T1000 (cell line): ENCODE measurements around the gene RAP1GAP2.

Source experiments
- DNase-seq: peaks from one replicate; lab custom pipeline; 2025; ENCODE audit warnings: mixed read lengths; lab: John Stamatoyannopoulos, UW

Gene RAP1GAP2

DNA sequence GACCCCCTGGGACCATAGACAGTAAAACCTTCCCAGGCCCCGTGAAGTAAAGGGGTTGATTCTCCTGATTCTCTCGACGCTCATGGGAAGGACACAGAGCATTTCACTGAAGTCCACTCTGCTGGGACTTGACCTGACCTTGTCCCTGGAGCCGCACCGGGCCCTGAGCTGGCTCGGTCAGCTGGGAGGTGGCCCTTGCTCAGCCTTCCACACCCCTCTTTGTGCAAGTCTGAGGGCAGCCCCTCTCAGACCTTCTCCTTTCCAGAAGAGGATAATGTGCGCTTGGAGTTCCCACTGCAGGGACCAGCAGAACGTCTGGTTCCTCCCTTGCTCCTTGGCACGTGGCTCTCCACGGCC is 115.5 kb downstream of the RAP1GAP2 start:
- DNase-seq, result no peak

DNA sequence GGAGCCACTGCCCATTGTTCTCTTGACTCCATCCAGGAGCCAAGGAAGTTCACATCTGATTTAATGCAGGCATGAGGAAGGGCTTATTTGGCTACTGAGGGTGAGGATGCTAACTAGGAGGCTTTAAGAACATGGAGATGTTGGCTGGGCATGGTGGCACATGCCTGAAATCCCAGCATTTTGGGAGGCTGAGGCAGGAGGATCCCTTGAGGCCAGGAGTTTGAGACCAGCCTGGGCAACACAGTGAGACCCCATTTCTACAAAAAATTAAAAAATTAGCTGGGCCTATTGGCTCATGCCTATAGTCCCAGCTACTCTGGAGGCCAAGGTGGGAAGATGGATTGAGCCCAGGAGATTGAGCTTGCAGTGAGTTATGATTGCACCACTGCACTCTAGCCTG is 116.5 kb downstream of the RAP1GAP2 start:
- no peak for DNase-seq

DNA sequence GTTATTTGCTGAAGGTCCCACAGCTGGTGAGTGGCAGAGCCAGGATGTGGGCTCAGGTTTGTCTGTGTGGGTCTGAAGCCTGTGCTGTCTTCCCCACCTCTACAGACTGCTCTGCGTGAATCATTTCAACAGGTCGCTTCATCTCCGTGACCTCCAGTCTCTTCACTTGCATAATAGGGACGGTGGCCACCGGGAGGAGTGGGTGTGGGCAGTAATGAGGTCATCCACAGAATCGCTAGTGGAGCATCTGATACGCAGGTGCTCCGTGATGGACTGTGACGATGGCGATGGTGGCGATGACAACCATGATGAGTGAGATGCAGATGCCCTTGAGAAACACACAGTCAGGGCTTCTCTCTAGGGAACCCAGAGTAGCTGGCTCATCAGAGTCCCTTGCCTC is 120.2 kb downstream of the RAP1GAP2 start:
- DNase-seq, result no peak

DNA sequence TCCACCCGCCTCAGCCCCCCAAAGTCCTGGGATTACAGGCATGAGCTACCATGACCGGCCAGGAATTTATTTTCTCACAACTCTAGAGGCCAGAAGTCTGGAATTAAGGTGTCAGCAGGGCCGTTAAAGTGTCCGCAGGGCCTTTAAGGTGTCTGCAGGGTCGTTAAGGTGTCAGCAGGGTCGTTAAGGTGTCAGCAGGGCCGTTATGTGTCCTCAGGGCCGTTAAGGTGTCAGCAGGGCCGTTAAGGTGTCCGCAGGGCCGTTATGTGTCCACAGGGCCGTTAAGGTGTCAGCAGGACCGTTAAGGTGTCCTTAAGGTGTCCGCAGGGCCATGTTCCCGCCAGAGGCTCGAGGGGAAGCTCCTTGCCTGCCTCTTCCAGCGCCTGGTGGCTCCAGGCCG is 125.2 kb downstream of the RAP1GAP2 start:
- DNase-seq, result no peak

DNA sequence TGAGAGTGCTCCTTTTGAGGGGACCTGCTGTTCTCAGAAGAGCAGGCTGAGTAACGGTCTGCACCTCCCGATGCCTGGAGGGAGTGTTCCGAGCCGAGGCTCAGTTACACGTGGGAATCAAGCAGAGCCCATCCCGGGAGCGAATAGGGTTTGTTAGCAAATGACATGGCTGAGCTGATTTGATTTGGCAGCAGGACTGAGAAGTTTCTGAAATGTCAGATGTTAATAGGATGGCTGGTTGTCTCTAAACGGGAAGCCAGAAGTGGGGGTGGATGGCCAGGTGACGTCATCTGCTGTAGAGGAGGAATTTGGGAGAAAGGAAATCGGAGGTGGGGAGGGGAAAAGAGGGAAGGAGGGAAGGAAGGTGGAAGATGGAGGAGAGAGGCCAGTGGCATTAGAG is 128.0 kb downstream of the RAP1GAP2 start:
- DNase-seq, result peak; percentile 22

DNA sequence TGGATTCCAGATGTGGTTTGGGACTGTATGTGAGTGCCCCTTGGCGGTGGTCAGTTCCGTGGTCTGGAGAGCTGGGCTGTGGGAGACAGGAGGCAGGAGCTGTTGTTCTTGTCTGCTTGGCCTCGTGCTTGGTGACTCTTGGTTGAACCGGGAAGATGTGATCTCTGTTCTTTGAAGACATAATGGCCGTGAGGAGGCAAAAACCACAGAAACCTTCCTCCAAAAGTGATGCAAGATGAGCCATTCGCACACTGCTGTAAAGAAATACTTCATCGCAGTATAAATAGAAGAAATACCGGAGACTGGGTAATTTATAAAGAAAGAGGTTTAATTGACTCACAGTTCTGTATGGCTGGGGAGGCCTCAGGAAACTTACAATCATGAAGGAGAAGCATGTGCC is 128.8 kb downstream of the RAP1GAP2 start:
- DNase-seq, result no peak

DNA sequence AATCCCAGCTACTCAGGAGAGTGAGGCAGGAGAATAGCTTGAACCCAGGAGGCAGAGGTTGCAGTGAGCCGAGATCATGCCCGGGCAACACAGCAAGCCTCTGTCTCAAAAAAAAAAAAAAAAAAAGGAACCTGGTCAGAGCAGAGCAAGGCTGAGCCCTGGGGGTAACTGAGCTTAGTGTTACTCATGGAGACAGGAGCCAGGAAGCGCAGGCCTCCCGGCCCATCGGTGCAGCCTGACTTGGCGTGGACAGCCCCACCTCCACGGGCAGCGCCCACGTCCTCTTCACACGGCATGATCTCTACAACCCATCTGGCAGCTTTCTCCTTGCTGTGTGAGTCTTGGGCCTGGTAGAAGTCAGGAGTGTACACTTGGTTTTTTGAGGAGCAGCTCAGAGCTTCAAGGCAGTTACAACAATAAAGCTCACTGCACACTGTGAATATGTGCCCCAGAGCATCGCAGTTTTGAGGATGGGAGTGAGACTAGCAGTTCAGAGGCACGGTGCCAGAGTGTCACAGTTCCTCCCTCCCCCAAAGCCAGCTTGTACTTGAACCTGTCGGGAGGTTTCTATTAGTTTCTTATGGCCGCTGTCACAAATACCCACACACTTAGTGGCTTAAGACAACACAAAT is 129.9 kb downstream of the RAP1GAP2 start:
- DNase-seq, result peak; percentile 56

DNA sequence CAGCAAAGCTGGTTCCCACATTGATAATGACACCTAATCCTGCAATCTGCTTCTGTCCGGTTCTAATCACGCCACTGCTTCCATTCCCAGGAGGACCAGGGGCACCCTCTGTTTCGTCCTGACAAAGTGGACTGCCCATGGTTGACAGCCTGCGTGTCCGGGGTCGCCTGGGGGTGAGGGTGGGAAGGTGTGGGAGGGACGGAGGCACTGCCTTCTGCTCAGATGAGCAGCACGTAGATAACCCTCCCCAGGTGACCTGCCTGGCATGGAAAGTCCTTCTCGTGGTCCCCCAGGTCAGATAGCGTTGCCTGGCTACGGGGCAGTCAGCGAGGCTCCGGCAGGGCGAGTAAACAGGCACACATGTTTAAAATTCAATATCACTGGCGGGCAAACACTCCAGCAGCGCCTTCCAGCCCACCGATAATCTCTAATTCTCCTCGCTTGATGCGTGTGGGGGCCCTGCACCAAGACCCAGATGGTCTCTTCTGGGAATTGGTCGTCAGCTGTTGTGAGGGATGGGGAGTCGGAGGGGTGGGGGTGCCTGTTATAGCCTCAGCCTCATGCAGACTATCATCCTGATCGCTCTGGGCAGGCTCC is 132.2 kb downstream of the RAP1GAP2 start:
- no peak for DNase-seq

DNA sequence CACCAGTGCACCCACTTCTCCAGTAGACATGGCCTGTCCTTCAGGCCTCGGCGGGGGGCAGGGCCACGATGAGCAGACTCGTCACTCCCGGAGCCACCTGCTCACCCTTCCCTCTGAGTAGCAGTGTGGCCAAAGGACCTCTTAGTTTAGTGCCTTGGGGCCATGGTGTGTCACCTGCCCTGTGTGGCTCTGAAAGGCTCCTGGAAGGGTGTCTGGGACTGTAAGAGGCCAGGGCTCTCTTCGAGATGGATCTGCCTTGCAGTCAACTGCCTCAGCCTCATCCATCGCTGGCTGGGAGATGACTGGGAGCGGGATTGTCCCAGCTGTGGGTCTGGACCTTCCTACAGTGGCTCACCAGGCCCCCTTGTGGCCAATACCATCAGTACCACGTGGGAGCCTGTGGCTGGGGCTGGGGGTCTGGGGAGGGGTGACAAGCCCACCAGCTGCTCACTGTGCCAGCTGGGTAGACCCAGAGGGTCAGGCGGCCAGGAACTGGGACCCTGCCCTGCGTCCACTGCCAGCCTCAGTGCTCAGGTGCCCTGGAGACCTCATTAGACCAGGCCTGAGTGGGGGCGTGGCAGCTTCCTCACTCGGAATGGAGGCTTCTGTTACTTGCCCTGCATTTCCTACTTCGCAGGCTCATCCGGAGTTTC is 133.8 kb downstream of the RAP1GAP2 start:
- DNase-seq, result no peak

DNA sequence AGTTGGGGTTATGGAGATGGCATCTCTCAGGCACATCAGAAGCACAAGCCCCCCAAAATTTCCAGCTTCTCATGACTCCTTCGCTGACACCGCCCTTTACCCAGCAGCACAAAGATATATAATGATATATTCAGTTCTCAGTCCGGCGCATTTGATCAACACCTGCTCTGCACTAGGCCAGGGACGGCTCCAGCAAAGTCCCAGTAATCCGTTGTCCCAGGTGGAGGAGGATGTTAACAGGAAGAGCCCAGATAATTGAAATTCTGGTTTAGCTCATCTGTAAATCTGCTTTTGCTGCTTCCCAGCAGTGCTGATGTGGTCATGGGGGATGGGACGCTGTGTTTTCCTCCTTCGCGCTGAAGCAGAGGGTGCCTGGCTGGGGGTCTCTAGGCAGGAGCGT is 135.6 kb downstream of the RAP1GAP2 start:
- DNase-seq, result no peak

DNA sequence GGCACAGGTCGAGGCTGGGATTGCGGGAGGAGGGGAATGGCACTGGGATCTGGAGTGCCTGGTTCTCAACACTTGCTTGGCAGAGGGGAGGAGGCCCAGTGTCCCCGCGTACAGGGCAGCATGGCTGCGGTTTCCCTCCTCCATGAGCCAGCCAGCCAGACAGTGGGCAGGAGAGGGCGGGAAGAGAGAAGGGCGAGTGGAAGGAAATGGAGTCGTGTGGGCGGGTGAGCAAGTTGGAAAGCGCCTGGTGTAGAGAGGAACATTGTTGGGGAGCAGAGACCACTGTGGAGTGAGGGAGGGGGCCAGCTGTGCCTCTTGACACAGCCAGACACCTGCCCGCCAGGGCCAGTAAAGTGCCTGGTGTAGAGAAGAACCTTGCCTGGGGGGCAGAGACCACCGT is 136.7 kb downstream of the RAP1GAP2 start:
- DNase-seq, result no peak

DNA sequence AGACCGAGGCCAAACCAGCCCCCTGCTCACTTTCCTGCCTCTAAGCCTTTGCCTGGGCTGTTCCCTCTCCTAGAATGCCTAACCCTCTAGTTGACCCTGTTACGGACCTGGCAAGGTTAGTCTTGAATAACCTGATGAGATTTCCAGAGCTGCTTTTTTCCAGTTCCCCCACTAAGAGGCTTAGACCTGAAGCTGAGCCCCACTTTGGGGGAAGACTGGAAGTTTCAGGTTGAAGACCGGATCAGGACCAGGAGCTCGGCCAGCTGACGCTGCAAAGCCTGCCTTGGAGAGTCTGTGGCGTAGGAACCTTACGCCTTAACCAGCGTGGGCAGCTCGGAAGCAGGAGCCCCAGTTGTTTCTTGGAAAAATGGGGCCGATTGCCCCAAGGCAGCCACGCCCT is 137.4 kb downstream of the RAP1GAP2 start:
- DNase-seq, result no peak

DNA sequence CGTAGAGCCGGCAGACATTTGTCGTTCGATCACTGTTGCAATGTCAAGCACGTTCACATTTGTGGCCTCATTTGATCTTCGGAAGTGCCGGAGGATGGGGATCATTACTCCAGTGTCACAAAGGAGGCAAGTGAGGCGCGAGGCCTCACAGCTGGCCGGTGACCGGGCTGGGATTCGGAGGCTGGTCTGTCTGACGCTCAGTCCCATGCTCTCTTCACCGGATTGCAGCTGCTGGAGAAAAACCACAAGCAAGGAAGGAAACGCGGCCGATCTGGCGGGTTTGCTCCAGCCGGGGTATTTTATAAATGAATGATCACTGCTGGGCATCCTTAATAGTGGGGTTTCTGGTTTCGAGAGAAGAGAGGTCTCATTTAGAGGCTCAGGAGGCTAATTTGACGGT is 139.4 kb downstream of the RAP1GAP2 start:
- no peak for DNase-seq

DNA sequence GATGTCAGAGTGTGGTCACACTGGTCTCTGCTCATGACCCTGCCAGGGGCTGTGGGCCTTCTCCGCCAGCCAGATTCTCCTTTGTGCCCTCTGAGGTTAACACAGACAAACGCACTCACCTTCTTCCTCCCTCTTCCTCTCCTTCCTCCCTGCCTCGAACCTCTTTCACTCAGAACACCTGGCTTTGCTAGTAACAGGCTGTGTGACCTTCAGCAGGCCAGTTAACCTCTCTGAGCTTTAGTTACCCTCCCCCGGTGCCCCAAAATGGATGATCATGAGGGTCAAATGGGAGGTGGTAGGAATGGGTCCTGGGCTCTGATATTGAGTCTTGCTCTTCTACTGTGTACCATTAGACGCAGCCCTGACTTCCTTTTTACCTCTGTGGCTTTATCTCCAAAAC is 140.1 kb downstream of the RAP1GAP2 start:
- DNase-seq, result no peak

DNA sequence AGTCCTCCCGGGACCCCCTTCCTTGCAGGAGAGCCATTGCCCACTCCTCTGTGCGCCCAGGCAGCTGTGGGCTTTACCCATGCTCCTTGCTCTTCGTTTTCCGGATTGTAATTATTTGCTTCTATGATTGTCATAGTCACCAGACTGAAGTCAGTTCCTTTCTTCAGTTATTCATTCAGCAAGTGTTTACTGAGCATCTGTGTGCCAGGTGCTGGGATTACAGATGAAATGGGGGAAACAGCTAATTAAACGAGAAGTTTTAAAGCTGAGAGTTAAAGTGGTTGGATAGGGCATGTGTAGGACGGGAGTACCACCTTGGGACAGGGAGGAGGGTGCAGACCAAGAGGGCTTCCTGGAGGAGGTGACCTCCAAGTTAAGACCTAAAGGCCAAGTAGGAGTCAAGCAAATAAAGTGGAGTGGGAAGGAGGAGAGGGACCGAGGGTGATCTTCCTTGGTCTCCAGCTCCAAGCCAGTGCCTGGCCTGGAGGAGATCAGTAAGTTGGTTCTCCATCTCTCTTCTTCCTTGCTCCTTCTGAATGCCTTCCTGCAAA is 140.6 kb downstream of the RAP1GAP2 start:
- DNase-seq, result no peak

DNA sequence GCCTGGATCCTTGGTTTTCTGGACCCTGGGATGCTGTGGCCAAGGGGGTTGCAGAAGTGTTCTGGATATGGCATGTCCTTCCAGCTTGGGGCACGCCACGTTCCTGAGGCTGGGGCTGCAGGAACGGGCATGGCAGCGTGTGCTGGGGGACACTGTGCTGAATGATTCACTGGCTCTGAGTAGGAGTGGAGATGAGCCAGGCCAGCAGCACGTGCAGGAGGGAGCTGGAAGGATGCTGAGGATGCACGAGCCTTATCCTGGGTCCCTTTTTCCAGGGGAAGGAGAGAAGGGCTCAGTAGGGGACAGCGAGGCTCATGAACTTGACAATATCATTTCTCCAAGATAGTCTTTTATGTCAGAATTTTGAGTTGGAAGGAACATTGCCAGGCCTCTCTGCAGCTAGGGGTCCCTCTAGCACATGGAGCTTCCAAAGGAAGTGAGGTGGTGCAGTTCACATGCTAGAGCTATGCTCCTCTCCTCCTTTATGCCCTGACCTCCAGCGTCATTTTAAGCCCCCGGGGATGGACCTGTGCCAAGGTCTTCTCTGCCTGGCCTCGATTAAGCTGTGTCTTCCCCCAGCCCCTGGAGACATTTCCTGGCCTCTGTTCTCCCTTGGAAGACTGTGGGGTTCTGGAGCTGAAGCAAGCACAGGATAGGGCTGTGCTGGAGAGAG is 141.2 kb downstream of the RAP1GAP2 start:
- DNase-seq, result no peak

DNA sequence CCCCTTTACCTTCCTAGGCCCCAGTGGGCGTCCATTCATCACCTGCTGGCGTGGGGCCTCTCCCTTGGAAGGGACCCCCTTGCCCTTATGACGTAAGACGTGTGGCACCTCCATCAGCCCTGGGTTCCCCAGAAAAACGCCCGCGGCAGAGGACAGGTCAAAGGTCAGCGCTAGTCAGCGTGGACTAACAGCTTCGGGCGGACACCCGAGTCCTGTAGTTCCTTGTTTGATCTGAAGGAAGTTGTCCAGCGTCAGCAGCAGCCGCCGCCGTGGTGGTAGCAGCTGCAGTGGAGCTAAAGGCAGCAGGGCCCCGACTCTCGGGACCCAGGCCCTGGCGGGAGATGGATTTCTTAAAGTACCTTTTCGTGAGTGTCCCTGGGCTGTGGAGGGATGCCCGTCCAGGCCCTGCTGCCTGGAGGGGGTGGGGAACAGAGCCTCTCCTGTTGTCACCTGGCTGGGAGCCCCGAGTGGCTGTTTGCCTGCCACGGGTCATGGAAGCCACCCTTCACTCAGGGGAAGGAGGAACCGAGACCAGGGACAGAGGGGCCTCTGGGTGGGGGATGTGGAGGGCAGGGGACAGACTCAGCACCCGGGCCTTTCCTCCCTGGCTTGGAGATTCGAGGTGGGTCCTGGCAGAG is 143.6 kb downstream of the RAP1GAP2 start:
- DNase-seq, result no peak

DNA sequence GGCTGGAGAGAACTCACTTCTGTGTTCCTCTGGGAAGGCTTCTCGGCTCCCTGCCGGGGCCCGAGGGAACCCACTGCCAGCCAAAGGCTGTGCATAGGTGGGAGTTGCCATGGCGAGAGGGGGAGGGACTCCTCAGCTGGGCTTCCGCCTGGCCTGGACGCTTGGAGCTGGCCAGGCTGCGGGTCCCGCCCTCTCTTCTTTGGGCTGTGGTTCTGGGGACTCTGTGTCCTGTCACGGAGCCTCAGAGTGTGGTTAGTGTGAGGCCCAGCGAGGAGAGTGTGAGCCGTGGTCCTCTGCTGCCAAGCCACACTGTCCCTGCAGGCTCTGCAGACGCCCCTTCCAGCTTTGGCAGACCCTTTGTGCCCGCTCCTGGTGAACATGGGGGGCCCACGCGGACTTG is 144.1 kb downstream of the RAP1GAP2 start:
- DNase-seq, result no peak

DNA sequence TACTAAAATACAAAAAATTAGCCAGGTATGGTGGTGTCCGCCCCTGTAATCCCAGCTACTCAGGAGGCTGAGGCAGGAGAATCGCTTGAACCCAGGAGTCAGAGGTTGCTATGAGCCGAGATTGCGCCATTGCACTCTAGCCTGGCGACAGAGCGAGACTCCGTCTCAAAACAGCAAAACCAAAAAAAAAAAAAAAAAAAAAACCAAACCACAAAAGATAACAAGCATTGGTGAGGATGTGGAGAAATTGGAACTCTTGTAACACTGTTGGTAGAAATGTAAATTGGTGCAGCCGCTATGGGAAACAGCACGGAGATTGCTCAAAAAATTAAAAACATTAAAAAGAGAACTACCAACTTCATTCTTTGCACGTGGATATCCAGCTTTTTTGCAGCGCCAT is 147.7 kb downstream of the RAP1GAP2 start:
- DNase-seq, result no peak

DNA sequence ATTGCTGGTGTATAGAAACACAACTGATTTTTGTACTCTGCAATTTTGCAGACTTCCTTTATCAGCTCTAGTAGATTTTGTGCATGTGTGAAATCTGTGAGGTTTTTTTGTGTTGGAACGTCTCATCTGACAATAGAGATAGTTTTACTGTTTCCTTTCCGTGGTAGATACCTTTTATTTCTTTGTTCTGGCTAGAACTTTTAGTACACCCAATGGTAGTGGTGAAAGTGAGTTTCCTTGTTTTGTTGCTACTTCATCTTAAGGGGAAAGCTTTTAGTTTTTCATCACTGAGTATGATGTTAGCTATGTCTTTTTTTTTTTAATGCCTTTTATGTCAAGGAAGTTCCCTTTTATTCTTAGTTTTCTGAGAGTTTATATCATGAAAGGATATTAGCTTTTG is 149.1 kb downstream of the RAP1GAP2 start:
- DNase-seq, result no peak

DNA sequence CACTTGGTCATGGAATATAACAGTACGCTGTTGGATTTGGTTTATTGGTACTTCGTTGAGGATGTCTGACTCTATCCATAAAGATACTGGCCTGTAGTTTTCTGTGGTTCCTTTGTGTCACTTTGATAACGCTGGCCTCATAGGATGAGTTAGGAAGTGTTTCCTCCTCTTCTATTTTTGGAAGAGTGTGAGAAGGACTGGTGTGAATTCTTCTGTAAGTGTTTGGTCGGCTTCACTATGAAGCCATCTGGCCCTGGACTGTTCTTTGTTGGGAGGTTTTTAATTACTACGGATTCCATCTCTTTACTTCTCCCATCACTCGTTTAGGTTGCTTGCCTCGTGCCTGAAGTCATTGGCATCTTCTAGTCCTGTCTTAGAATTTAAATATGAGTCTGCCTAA is 149.9 kb downstream of the RAP1GAP2 start:
- DNase-seq, result no peak

DNA sequence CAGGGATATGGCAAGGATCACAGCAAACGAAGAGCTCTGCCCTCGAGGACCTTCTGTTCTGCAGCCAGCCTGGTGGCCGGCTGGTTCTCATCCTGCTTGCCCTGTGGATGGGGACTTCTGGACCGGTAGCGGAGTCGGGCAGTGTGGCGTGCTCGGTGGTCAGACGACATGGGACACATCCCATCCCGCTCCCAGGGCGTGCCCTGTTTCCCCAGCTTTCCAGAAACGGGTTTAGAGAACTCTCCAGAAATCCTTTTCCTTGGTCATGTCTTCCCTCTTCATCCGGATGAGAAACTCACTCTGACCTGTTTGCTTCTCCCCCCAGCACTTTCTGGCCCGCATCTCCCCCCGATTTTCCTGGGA is 151.3 kb downstream of the RAP1GAP2 start:
- no peak for DNase-seq
